Heart left ventricle (tissue), 16 donors: ENCODE data around the gene KCNQ1. TPM values are rescaled to one million over a fixed set of nuclear protein-coding genes. Genes with fewer than 3 reads are reported as not detected.
"Not testable (repeated sequence)": the region's sequence is repeated elsewhere in the genome, so short reads cannot be mapped to it uniquely, and the experiment has no call there.

Experiments used
- ATAC-seq, 4 donors: fragments of 200-7000 bp; cut with Tn5 transposase; one replicate each; pipeline ENCODE4 v1.9.1; 2020 to 2022; ENCODE audit warnings: moderate library complexity in 4 of 4, mild to moderate bottlenecking in 3 of 4, moderate number of reproducible peaks in 1 of 4
- DNase-seq, 5 donors: peaks; one replicate each; pipeline ENCODE4 v3.0.0-alpha.2; 2020
- H3K27ac ChIP-seq, 12 donors: fragments of 200-600 bp; sonication (generic) in 4 of 12; one replicate each; pipeline versions ENCODE4 v1.5.0 to v1.8.0; 2016 to 2022; ENCODE audit warnings: mild to moderate bottlenecking in 2 of 12
- H3K27me3 ChIP-seq, 9 donors: fragments of 200-600 bp; sonication (generic) in 2 of 9; one replicate each; pipeline versions ENCODE4 v1.5.1 to v1.8.0; 2016 to 2022; ENCODE audit warnings: mild to moderate bottlenecking in 3 of 9
- H3K36me3 ChIP-seq, 9 donors: fragments of 200-600 bp; sonication (generic) in 2 of 9; one replicate each; pipeline versions ENCODE4 v1.5.0 to v1.8.0; 2018 to 2022; ENCODE audit warnings: mild to moderate bottlenecking in 2 of 9
- H3K4me1 ChIP-seq, 12 donors: fragments of 200-600 bp; sonication (generic) in 4 of 12; one replicate each; pipeline versions ENCODE4 v1.5.0 to v1.8.0; 2016 to 2022; ENCODE audit warnings: mild to moderate bottlenecking in 3 of 12
- H3K4me3 ChIP-seq, 12 donors: fragments of 200-600 bp; sonication (generic) in 4 of 12; one replicate each; pipeline versions ENCODE4 v1.5.0 to v1.8.0; 2017 to 2022; ENCODE audit warnings: mild to moderate bottlenecking in 9 of 12, moderate library complexity in 4 of 12
- H3K9me3 ChIP-seq, 12 donors: fragments of 200-600 bp; sonication (generic) in 4 of 12; one replicate each; pipeline versions ENCODE4 v1.5.0 to v1.8.0; 2016 to 2022; ENCODE audit warnings: mild to moderate bottlenecking in 1 of 12
- POLR2A ChIP-seq, 2 donors: fragments of 450-650 bp; IDR thresholded peaks; one replicate each; pipeline ENCODE4 v1.6.1; 2017; ENCODE audit warnings: antibody characterized with exemption in 2 of 2, mild to moderate bottlenecking in 2 of 2, moderate library complexity in 2 of 2
- WGBS, 4 donors: extraction: QIAGEN DNeasy Blood & Tissue Kit in 2 of 4; methylation state at CpG; one replicate each; pipeline versions ENCODE4 v1.1.5 to v1.1.7; 2013 to 2018; 5-methylcytosine and 5-hydroxymethylcytosine counted together
- intact Hi-C, 10 donors: fragments of 100-400 bp; cut with DNase I; formaldehyde crosslinking; loops; one replicate each; pipeline versions ENCODE4 v1.11.1 to v1.14.2; 2022
- polyA plus RNA-seq, 2 donors: library from polyadenylated mRNA; stranded (reverse); fragments of 200-250 nt; gene quantifications; one replicate each; pipeline ENCODE4 v1.2.3, GENCODE V29; 2013
- total RNA-seq, 9 donors: library from RNA; depleted of rRNA in 2 of 9; stranded (reverse); fragments of >200 nt in 2 of 9; fragmentation: NEBNext Ultra II Directional in 3 of 9; extraction: Animal tissue kit (Norgen Biotek cat#: 25700) in 3 of 9; gene quantifications; one replicate each; pipeline versions ENCODE4 v1.1.0 to v1.2.4, GENCODE V29; 2016 to 2023
- TF ChIP-seq, protein P1 (sequence below), 12 donors: fragments of 200-600 bp; sonication (generic) in 4 of 12; IDR thresholded peaks; one replicate each; pipeline versions ENCODE4 v1.5.0 to v1.8.0; 2018 to 2022; ENCODE audit warnings: antibody characterized with exemption in 12 of 12, mild to moderate bottlenecking in 5 of 12
- donor health status: ischemic (EF 13 %, LVEDD 7.1; RV severe dilation, severe dysfunction).
- donor health status: healthy with polysubstance abuse.
- donor health status: DM: no; HTN: yes; CAD: no.
- donor health status: DM: no; HTN: no; CAD: no.
- donor health status: ischemic (EF 25% LVEDD 6.9; RV normal size, moderate dysfunction).
- donor health status: ischemic (EF 25% LVEDD 5.7; RV mildly dilated, moderate dysfunction).
- donor health status: healthy.
- donor health status: DM: yes; HTN: yes; CAD: no.
- donor health status: ischemic (EF 35%, LVEDD 5.7; RV mildly dilated, moderate dysfunction).
- donor health status: nonischemic (EF 11% LVEDD 7.7; RV severe dilation, severe dysfunction).
- donor health status: DM: yes; HTN: yes; CAD: no.
- donor health status: PGD.
- donor health status: ischemic (EF 29% LVEDD 5.4; RV normal size, mild dysfunction).
- donor health status: nonischemic (EF 23%, LVEDD 6.1; RV moderate dilation, normal function).

KCNQ1 gene
- total and polyA plus RNA-seq, 11 donors = 18.6 to 42.4 (median 31.4) TPM

DNA sequence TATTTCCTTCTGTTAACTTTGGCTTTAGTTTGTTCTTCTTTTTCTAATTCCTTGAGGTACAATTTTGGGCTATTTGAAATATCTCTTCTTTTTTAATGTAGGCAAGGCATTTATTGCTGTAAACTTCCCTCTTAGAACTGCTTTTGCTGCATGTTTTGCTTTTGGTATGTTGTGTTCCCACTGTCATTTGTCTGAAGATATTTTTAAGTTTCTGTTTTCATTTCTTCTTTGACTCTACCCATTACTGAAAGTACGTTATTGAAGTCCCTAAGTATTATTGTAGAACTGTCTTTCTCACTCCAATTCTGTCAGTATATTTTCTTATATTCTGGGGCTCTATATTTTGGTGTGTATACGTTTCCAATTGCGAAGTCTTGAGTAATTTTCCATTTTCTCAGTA lies 177.1 kb downstream of the KCNQ1 start:
- H3K27ac ChIP-seq = peak overlapping the region in 1 of 12 donors; percentile 46
- TF ChIP-seq POLR2A (IDR thresholded peaks at IDR 0.05) = no peak
- TF ChIP-seq, protein P1, sequence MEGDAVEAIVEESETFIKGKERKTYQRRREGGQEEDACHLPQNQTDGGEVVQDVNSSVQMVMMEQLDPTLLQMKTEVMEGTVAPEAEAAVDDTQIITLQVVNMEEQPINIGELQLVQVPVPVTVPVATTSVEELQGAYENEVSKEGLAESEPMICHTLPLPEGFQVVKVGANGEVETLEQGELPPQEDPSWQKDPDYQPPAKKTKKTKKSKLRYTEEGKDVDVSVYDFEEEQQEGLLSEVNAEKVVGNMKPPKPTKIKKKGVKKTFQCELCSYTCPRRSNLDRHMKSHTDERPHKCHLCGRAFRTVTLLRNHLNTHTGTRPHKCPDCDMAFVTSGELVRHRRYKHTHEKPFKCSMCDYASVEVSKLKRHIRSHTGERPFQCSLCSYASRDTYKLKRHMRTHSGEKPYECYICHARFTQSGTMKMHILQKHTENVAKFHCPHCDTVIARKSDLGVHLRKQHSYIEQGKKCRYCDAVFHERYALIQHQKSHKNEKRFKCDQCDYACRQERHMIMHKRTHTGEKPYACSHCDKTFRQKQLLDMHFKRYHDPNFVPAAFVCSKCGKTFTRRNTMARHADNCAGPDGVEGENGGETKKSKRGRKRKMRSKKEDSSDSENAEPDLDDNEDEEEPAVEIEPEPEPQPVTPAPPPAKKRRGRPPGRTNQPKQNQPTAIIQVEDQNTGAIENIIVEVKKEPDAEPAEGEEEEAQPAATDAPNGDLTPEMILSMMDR (IDR thresholded peaks at IDR 0.05) = no peak
- no peak overlapping the region for H3K4me3 ChIP-seq
- 28 to 31% (median 28%) methylated on average over 3 of the region's 3 CpGs for WGBS, 4 donors
- H3K4me1 ChIP-seq = peaks cover 0 to 5% (median 0%) of the 10 kb centered on the region in 12 donors
- H3K27me3 ChIP-seq = no peaks in the 10 kb centered on the region
- ATAC-seq (no peak), DNase-seq (no peak)
- intact Hi-C loops = no loop called here
- peaks cover 0 to 7% (median 0%) of the 10 kb centered on the region in 12 donors for H3K9me3 ChIP-seq
- peaks cover 0 to 10% (median 0%) of the 10 kb centered on the region in 9 donors for H3K36me3 ChIP-seq

DNA sequence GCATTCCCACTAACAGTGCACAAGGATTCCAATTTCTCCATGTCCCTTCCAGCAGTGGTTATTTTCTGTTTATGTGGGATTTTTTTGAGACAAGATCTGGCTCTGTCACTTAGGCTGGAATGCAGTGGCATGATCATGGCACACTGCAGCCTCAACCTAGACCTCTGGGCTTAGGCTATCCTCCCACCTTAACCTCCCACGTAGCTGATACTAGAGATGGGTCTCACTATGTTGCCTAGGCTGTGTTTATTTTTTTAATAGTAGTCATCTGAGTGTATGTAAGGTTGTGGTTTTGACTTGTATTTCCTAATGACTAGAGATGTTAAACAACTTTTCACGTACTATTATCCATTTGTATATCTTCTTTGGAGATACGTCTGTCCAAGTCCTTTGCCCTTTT lies 180.4 kb downstream of the KCNQ1 start:
- H3K9me3 ChIP-seq = peaks cover 0 to 36% (median 9%) of the 10 kb centered on the region in 12 donors
- no peak overlapping the region for H3K27ac ChIP-seq
- H3K4me3 ChIP-seq = no peak overlapping the region
- H3K27me3 ChIP-seq = no peaks in the 10 kb centered on the region
- 59 to 67% (median 62%) methylated on average over 3 of the region's 3 CpGs for WGBS, 4 donors
- ATAC-seq = no peak
- DNase-seq = no peak
- peaks cover 0 to 10% (median 0%) of the 10 kb centered on the region in 9 donors for H3K36me3 ChIP-seq
- TF ChIP-seq, protein P1 (IDR thresholded peaks at IDR 0.05) = no peak
- no peak for TF ChIP-seq POLR2A (IDR thresholded peaks at IDR 0.05)
- H3K4me1 ChIP-seq = peaks cover 0 to 5% (median 0%) of the 10 kb centered on the region in 12 donors
- intact Hi-C loops = no loop called here

DNA sequence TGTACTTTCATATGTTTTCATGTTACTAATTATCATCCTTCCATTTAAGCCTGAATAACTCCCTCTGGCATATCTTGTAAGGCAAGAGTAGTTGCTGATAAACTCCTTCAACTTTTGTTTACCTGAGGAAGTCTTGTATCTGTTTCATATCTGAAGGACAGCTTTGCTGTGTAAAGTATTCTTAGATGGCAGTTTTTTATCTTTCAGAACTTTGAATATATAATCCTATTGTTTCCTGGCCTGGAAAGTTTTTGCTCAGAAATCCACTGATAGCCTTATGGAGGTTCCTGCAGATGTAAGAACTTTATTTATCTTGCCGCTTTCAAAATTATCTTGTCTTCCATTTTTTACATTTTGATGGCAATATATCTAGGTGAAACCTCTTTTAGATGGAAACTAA lies 185.9 kb downstream of the KCNQ1 start:
- intact Hi-C loops = no loop called here
- TF ChIP-seq, protein P1 (IDR thresholded peaks at IDR 0.05) = no peak
- TF ChIP-seq POLR2A (IDR thresholded peaks at IDR 0.05) = no peak
- peaks cover 0 to 14% (median 0%) of the 10 kb centered on the region in 9 donors for H3K36me3 ChIP-seq
- H3K4me1 ChIP-seq = no peaks in the 10 kb centered on the region
- WGBS, 4 donors = 86 to 100% (median 95%) methylated on average over 1 of the region's 1 CpG
- H3K27me3 ChIP-seq = no peaks in the 10 kb centered on the region
- no peak overlapping the region for H3K27ac ChIP-seq
- ATAC-seq (no peak), DNase-seq (no peak)
- no peak overlapping the region for H3K4me3 ChIP-seq
- peaks cover 0 to 79% (median 38%) of the 10 kb centered on the region in 12 donors for H3K9me3 ChIP-seq

DNA sequence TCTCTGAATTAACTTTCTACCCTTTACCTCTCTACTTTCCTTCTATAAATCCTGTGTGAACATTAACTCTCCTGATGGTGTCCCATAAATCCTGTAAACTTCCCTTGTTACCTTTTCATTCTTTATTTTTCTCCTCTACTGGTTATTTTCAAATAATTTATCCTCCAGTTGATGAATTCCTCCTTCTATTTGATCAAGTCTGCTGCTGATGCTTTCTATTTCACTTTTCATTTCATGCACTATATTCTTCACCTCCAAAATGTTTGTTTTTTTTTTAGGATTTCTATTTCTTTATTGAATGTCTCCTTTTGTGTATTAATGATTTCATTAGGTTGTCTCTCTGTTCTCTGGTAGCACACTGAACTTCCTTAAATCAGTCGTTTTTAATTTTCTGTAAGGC lies 186.4 kb downstream of the KCNQ1 start:
- peaks cover 0 to 14% (median 0%) of the 10 kb centered on the region in 9 donors for H3K36me3 ChIP-seq
- ATAC-seq (no peak), DNase-seq (no peak)
- no peak overlapping the region for H3K4me3 ChIP-seq
- H3K9me3 ChIP-seq = peaks cover 0 to 81% (median 38%) of the 10 kb centered on the region in 12 donors
- no peak overlapping the region for H3K27ac ChIP-seq
- no peaks in the 10 kb centered on the region for H3K27me3 ChIP-seq
- 69 to 87% (median 75%) methylated on average over 1 of the region's 1 CpG for WGBS, 4 donors
- intact Hi-C loops = no loop called here
- H3K4me1 ChIP-seq = no peaks in the 10 kb centered on the region
- TF ChIP-seq POLR2A (IDR thresholded peaks at IDR 0.05) = no peak
- TF ChIP-seq, protein P1 (IDR thresholded peaks at IDR 0.05) = no peak

DNA sequence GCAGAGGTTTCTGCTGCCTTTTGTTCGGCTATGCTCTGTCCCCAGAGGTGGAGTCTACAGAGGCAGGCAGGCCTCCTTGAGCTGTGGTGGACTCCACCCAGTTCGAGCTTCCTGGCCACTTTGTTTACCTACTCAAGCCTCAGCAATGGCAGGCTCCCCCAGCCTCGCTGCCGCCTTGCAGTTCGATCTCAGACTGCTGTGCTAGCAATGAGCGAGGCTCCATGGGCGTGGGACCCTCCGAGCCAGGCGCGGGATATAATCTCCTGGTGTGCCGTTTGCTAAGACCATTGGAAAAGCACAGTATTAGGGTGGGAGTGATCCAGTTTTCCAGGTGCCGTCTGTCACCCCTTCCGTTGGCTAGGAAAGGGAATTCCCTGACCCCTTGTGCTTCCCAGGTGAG lies 195.0 kb downstream of the KCNQ1 start:
- DNase-seq, ATAC-seq, H3K4me3 ChIP-seq, H3K27ac ChIP-seq, H3K27me3 ChIP-seq, H3K4me1 ChIP-seq, intact Hi-C loops: not testable (repeated sequence)
- 93 to 98% (median 96%) methylated on average over 12 to 13 of the region's 13 CpGs for WGBS, 4 donors
- peaks cover 0 to 12% (median 0%) of the 10 kb centered on the region in 9 donors for H3K36me3 ChIP-seq
- peaks cover 0 to 85% (median 60%) of the 10 kb centered on the region in 12 donors for H3K9me3 ChIP-seq
